Bronchus fibroblast of lung (primary cell): Measurements from ENCODE around the gene SPON1. TPM values are rescaled to one million over a fixed set of nuclear protein-coding genes. Genes with fewer than 3 reads are reported as not detected.

Source experiments
- total RNA-seq: library from RNA; depleted of rRNA; stranded (reverse); fragments of >200 nt; gene quantifications from 2 replicates; pipeline ENCODE4 v1.2.3, GENCODE V29; 2015

SPON1 gene
- 0.17 and 0.45 TPM in 2 replicates for total RNA-seq

GRCh38 chr11:13962562-13963168 is at the start of gene SPON1:
Gene SPON1 (plus strand): TSS chr11:13962723. CDS start chr11:13962905, 182 bp downstream.

